Measurements from ENCODE around the gene CHRNA4. TPM values are rescaled to one million over a fixed set of nuclear protein-coding genes. Genes with fewer than 3 reads are reported as not detected.

The CHRNA4 gene
- total and polyA plus RNA-seq, 9 donors = 0.44 to 2.3 (median 0.76) TPM

DNA sequence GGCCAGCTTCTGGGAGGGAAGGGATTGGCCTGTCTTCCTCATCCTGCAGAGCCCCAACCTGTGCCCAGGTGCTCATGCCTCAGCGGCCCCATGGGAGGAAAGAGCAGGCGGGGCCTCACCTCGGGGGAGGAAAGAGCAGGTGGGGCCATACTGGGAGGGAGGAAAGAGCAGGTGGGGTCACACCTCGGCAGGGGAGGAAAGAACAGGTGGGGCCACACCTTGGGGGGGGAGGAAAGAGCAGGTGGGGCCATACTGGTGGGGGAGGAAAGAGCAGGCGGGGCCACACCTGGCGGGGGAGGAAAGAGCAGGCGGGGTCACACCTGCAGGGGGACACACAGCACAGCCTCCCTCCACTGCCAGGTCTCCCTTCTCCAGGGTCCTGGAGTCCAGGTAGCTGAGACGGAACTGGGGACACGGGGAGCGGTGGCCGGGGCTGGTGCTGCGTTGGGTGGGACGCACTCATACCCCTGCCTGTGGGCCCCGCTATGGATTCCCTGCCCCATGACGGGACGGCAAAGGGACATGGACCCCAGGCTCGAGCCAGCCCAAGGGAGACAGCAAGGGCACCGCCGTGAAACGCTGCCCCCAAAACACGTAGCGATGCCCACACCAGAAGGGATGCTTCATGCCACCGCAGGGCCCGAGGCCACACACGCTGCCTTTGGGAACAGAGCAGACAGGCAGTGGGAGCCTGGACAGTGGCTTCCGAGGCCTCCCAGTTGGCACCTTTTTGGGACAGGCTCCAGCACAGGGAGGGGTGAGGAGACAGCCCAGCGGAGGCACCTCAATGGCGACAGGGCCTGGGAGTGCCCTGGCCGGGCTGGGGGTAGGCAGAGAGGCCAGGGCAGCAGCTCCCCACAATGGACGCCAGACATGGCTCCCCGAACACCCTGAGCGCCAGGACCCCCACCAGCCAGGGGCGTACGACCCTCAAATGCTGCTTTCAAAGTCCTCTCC lies 43.3 kb upstream of the CHRNA4 start:
- Histone ChIP-seq H3K4me3 (ENCODE audit: low read length) (no peak overlapping the region), H3K4me1 (ENCODE audit: control insufficient read depth, insufficient read depth, low read length) (peaks cover 6% of the 10 kb centered on the region), H3K9me3 (replicated peaks; ENCODE audit: control insufficient read depth, low read depth, low read length) (no peaks in the 10 kb centered on the region), H3K27ac (ENCODE audit: low read length) (no peak overlapping the region), H3K36me3 (ENCODE audit: control insufficient read depth, insufficient read depth, low read length) (no peaks in the 10 kb centered on the region), H3K27me3 (ENCODE audit: control insufficient read depth, insufficient read depth, low read length) (peaks cover 5% of the 10 kb centered on the region)
- WGBS (ENCODE audit: insufficient coverage) = 74% methylated on average over 31 of the region's 34 CpGs
- no peak for DNase-seq

DNA sequence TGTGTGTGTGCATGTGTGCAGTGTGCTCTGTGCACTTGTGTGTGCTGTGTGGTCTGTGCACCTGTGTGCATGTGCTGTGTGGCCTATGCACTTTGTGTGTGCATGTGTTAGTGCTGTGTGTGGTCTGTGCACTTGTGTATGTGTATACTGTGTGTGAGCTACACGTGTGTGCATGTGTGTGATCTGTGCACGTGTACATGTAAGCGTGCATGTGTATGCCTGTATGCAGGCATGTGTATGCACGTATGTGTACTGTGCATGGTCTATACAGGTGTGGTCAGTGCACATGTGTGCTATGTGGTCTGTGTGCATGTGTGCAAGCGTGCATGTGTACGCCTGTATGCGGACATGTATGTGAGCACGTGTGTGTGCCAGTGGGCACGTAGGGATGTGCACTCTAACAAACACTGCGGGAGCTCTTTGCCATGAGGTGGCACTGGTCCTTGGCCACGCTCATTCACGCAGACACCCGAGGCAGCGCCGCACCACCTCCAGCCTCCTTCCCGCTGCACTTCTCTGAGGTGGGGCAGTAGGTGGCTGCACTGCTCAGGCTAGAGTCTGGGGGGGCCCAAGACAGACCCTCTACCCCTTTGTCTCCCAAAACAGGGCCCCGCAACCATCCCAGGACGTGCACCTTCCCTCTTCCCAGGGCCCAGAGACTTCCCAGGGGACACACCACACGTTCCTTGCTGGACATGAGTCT lies 42.4 kb upstream of the CHRNA4 start:
- no peak overlapping the region for H3K27ac ChIP-seq (ENCODE audit: low read length)
- H3K36me3 ChIP-seq (ENCODE audit: control insufficient read depth, insufficient read depth, low read length) = no peaks in the 10 kb centered on the region
- H3K9me3 ChIP-seq (replicated peaks; ENCODE audit: control insufficient read depth, low read depth, low read length) = no peaks in the 10 kb centered on the region
- DNase-seq = no peak
- peaks cover 6% of the 10 kb centered on the region for H3K4me1 ChIP-seq (ENCODE audit: control insufficient read depth, insufficient read depth, low read length)
- H3K27me3 ChIP-seq (ENCODE audit: control insufficient read depth, insufficient read depth, low read length) = peaks cover 8% of the 10 kb centered on the region
- no peak overlapping the region for H3K4me3 ChIP-seq (ENCODE audit: low read length)
- 80% methylated on average over 18 of the region's 19 CpGs for WGBS (ENCODE audit: insufficient coverage)

DNA sequence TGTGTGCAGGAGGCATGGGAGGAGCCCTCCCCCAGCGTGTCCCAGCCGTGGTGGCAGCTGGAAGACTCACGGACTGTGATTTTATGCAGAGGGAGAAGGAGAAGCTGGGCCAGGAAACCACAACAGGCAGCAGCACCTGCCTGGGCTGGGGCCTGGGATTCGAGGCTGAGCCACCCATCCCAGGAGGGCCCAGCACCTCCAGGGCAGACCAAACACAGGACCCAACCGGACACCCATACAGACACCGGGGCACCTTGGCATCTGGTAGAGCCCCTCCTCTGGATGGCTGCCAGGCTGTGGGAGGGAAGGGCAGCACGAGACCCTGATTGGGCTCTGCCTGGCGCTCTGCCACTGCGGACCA lies 41.7 kb upstream of the CHRNA4 start:
- H3K27ac ChIP-seq (ENCODE audit: low read length) = no peak overlapping the region
- no peaks in the 10 kb centered on the region for H3K36me3 ChIP-seq (ENCODE audit: control insufficient read depth, insufficient read depth, low read length)
- 29% methylated on average over 5 of the region's 9 CpGs for WGBS (ENCODE audit: insufficient coverage)
- no peak for DNase-seq
- H3K9me3 ChIP-seq (replicated peaks; ENCODE audit: control insufficient read depth, low read depth, low read length) = no peaks in the 10 kb centered on the region
- peaks cover 6% of the 10 kb centered on the region for H3K4me1 ChIP-seq (ENCODE audit: control insufficient read depth, insufficient read depth, low read length)
- H3K27me3 ChIP-seq (ENCODE audit: control insufficient read depth, insufficient read depth, low read length) = peaks cover 8% of the 10 kb centered on the region
- H3K4me3 ChIP-seq (ENCODE audit: low read length) = no peak overlapping the region

DNA sequence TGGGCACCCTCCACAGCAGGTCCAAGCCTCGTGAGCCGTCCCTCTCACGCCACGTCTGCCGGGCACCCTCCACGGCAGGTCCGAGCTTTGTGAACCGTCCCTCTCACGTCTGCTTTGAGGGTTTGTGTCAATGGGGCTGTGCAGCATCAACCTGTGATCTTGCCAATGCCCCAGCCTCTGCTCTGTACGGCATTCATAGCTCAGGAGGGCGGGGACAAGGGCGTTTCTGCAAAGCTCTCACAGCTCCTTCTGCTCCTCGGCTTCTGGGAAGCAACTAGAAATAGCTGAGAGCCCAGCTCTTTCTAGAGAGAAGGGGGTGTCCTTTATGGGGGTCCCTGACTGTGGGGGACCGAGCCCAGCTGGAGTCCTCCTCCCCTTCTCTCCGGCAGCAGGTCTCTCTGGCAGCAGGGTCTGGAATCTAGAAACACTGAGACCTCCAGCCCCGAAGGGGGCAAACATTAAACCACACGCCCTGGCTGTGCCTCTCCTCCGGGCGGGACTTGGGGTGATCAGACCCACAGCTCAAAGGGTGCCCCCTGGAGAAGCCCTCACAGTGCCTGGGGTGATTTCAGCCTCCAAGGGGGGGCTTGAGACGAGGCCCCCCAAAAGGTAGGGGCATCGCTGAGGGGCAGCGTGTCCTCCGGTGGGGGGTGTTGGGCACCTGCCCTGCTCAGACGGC lies 41.2 kb upstream of the CHRNA4 start:
- H3K9me3 ChIP-seq (replicated peaks; ENCODE audit: control insufficient read depth, low read depth, low read length) = no peaks in the 10 kb centered on the region

DNA sequence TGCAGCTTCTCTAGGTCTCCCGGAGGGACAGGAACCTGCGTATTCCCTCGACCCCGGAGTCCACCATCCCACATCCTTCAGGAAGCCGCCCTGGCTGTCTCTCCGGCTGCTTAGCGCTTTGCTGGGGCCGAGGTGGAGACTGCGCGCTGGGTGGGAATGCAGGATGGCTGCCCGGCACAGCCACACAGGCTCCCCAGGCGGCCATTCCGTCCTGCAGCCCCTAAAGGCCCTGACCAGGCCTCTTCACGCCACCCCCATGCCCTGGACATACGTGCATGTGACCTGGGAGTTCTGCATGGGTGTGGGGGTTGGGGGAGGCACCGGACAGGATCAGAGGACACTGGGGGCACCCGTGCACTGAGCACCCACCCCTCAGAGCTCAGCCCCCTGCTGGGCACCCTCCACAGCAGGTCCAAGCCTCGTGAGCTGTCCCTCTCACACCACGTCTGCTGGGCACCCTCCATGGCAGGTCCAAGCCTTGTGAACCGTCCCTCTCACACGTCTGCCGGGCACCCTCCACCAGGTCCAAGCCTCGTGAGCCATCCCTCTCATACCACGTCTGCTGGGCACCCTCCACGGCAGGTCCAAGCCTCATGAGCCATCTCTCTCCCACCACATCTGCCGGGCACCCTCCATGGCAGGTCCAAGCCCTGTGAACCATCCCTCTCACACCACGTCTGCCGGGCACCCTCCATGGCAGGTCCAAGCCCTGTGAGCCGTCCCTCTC lies 40.4 kb upstream of the CHRNA4 start:
- no peak for DNase-seq
- WGBS (ENCODE audit: insufficient coverage) = 68% methylated on average over 28 of the region's 29 CpGs
- H3K36me3 ChIP-seq (ENCODE audit: control insufficient read depth, insufficient read depth, low read length) = no peaks in the 10 kb centered on the region
- H3K27me3 ChIP-seq (ENCODE audit: control insufficient read depth, insufficient read depth, low read length) = peaks cover 12% of the 10 kb centered on the region
- no peaks in the 10 kb centered on the region for H3K9me3 ChIP-seq (replicated peaks; ENCODE audit: control insufficient read depth, low read depth, low read length)
- H3K4me3 ChIP-seq (ENCODE audit: low read length) = no peak overlapping the region
- H3K4me1 ChIP-seq (ENCODE audit: control insufficient read depth, insufficient read depth, low read length) = peaks cover 6% of the 10 kb centered on the region
- H3K27ac ChIP-seq (ENCODE audit: low read length) = no peak overlapping the region

More for the DNA sequence above, 41.2 kb upstream of the CHRNA4 start:
- no peak overlapping the region for H3K27ac ChIP-seq (ENCODE audit: low read length)
- H3K4me3 ChIP-seq (ENCODE audit: low read length) = no peak overlapping the region
- peaks cover 12% of the 10 kb centered on the region for H3K27me3 ChIP-seq (ENCODE audit: control insufficient read depth, insufficient read depth, low read length)
- no peaks in the 10 kb centered on the region for H3K36me3 ChIP-seq (ENCODE audit: control insufficient read depth, insufficient read depth, low read length)
- 51% methylated on average over 22 of the region's 24 CpGs for WGBS (ENCODE audit: insufficient coverage)
- H3K4me1 ChIP-seq (ENCODE audit: control insufficient read depth, insufficient read depth, low read length) = peaks cover 6% of the 10 kb centered on the region
- no peak for DNase-seq

DNA sequence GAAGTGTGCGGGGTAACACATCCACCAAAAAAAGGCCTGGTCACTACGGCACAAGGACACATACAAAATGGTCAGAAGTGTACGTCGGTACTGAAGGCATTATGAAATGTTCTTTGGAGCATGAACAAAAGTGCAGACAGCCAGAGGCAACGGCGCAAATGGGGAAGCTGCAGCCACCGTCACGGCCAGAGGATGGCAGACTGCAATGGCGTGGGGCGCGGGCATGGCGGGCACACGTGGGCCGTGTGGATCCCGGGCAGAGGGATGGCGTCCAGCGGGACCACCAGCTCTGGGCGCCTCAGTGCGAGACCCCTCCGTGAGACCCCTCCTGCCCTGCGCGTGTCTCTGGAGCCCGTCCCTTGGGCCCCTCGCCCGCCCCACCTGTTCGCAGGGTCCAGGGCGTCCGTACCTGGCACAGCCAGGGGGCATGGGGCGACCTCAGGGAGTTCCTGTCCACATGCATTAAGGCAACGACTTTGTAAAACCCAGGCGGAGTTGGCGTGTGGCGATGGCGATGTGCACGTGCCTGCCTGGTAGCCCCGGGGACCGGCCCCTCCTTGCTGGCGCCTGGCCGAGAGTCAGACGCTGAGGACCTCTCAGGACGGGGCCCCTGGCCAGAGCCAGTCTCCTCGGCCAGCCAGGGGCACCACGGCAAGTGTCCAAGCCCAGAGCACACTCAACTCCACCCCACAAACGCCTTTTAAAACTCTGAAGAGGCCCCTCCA lies 39.5 kb upstream of the CHRNA4 start:
- 79% methylated on average over 43 of the region's 44 CpGs for WGBS (ENCODE audit: insufficient coverage)

DNA sequence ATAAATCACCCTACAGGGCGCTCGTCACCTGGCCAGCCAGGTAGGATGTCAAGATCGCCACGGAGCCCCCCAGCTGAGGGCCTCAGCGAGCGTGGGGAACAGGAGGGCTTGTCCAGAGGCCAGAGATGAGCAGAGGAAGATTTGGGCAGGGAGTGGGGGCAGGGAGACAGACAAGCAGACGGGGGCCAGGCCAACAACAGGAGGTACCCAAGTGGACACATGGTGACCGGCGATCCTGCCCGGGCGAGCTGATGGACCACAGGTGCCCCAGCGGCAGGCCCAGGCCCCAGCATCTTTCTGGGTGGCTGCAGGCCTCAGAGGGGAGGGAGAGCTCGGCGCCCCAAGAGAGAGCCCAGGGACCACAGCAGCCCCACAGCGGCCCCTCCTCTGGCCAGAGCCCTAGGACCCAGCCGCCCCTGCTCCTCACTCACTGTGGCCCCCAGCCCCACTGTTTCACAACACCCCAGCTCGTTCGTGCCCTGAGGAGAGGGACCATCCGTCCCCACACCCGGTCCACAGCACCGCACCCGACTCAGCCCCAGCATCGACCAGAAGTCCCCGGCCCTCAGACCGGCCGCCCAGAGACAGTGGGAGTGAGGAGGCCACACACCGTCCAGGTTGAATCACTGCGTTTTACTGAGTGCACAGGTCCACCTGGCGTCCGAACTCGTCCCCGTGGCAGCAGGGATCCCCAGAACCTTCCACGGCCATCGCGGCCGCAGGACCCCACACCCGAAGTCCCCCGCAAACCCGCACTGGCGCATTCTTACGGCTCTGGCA lies 38.6 kb upstream of the CHRNA4 start:
- 86% methylated on average over 28 of the region's 41 CpGs for WGBS (ENCODE audit: insufficient coverage)
- Histone ChIP-seq H3K27me3 (ENCODE audit: control insufficient read depth, insufficient read depth, low read length) (peaks cover 15% of the 10 kb centered on the region), H3K27ac (ENCODE audit: low read length) (no peak overlapping the region), H3K4me3 (ENCODE audit: low read length) (no peak overlapping the region), H3K9me3 (replicated peaks; ENCODE audit: control insufficient read depth, low read depth, low read length) (no peaks in the 10 kb centered on the region), H3K4me1 (ENCODE audit: control insufficient read depth, insufficient read depth, low read length) (peaks cover under 1% of the 10 kb centered on the region), H3K36me3 (ENCODE audit: control insufficient read depth, insufficient read depth, low read length) (no peaks in the 10 kb centered on the region)
- no peak for DNase-seq

More for the DNA sequence above, 39.5 kb upstream of the CHRNA4 start:
- peaks cover 15% of the 10 kb centered on the region for H3K27me3 ChIP-seq (ENCODE audit: control insufficient read depth, insufficient read depth, low read length)
- no peaks in the 10 kb centered on the region for H3K9me3 ChIP-seq (replicated peaks; ENCODE audit: control insufficient read depth, low read depth, low read length)
- DNase-seq = no peak
- peaks cover 5% of the 10 kb centered on the region for H3K4me1 ChIP-seq (ENCODE audit: control insufficient read depth, insufficient read depth, low read length)
- H3K27ac ChIP-seq (ENCODE audit: low read length) = no peak overlapping the region
- no peaks in the 10 kb centered on the region for H3K36me3 ChIP-seq (ENCODE audit: control insufficient read depth, insufficient read depth, low read length)
- no peak overlapping the region for H3K4me3 ChIP-seq (ENCODE audit: low read length)

DNA sequence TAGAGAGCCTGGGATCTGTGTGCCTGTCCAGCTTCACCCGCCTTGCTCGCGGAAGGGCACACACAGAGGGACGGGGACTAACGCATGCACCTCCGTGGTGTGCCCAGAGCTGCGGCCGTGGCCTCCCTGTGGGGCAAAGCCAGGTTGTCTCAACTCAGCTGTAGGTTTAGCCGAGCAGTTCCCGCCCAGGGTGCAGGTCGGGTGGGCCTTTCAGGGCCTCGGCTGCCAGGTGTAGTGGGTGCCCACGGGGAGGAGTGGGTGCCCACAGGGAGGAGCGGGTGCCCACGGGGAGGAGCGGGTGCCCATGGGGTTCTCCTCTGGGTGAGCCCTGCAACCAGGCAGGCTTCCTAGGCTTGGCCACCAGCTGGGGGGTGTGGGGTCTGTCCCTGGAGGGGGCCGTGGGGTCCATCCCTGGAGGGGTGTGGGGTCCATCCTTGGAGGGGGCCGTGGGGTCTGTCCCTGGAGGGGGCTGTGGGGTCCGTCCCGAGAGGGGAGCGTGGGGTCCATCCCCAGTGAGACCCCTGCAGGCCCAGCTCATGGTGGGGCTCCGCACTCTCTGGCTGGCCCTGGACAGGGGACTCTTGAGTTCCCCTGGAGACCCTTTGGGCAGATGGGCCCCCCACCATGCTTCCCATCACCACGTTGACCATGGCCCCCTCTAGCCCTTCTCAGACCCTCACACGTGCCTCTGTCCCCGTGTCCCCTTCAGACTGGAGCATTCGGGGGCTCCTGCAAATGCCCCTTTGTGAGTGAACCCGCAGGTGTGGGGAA lies 37.8 kb upstream of the CHRNA4 start:
- Histone ChIP-seq H3K36me3 (ENCODE audit: control insufficient read depth, insufficient read depth, low read length) (no peaks in the 10 kb centered on the region), H3K4me3 (ENCODE audit: low read length) (no peak overlapping the region), H3K9me3 (replicated peaks; ENCODE audit: control insufficient read depth, low read depth, low read length) (no peaks in the 10 kb centered on the region), H3K27me3 (ENCODE audit: control insufficient read depth, insufficient read depth, low read length) (peaks cover 17% of the 10 kb centered on the region), H3K4me1 (ENCODE audit: control insufficient read depth, insufficient read depth, low read length) (peaks cover 9% of the 10 kb centered on the region), H3K27ac (ENCODE audit: low read length) (no peak overlapping the region)
- DNase-seq = no peak
- 81% methylated on average over 26 of the region's 27 CpGs for WGBS (ENCODE audit: insufficient coverage)

Data from muscle of leg (tissue), 11 donors.